HEK293T (cell line): ENCODE measurements around the gene RCC2.

Experiments used
- CTCF ChIA-PET: fragments of 350-600 bp; formaldehyde crosslinking; extraction: SDS; loops from one replicate; lab custom pipeline; 2021; ENCODE audit warnings: antibody characterized with exemption, inconsistent platforms; lab: Yijun Ruan, JAX
- POLR2A ChIA-PET: fragments of 350-600 bp; formaldehyde crosslinking; extraction: SDS; loops from one replicate; lab custom pipeline; 2020; ENCODE audit warnings: antibody characterized with exemption, inconsistent platforms; lab: Yijun Ruan, JAX
- DNase-seq: peaks from one replicate; pipeline ENCODE4 v3.0.0; 2012; ENCODE audit warnings: mixed read lengths; ENCODE audit errors: extremely low spot score
- ARNT ChIP-seq: fragments of 450-650 bp; IDR thresholded peaks from 2 replicates; pipeline ENCODE4 v1.6.1; 2017; ENCODE audit warnings: mild to moderate bottlenecking
- BHLHE40 ChIP-seq: fragments of 450-650 bp; IDR thresholded peaks from 2 replicates; pipeline ENCODE4 v1.6.1; 2016; ENCODE audit warnings: mild to moderate bottlenecking, moderate library complexity, borderline replicate concordance
- CTBP1 ChIP-seq: fragments of 450-650 bp; IDR thresholded peaks from 2 replicates; pipeline ENCODE4 v1.6.1; 2016; ENCODE audit warnings: borderline replicate concordance
- ELF4 ChIP-seq: fragments of 450-650 bp; IDR thresholded peaks from 2 replicates; pipeline ENCODE4 v1.6.1; 2017; ENCODE audit warnings: antibody characterized with exemption
- FOXA1 ChIP-seq: fragments of 450-650 bp; IDR thresholded peaks from 2 replicates; pipeline ENCODE4 v1.6.1; 2016; ENCODE audit warnings: mild to moderate bottlenecking
- FOXK2 ChIP-seq: fragments of 450-650 bp; IDR thresholded peaks from 2 replicates; pipeline ENCODE4 v1.6.1; 2016; ENCODE audit warnings: mild to moderate bottlenecking
- FOXM1 ChIP-seq: fragments of 450-650 bp; IDR thresholded peaks from 2 replicates; pipeline ENCODE4 v1.6.1; 2017; ENCODE audit warnings: mild to moderate bottlenecking, borderline replicate concordance
- HDGF ChIP-seq: fragments of 450-650 bp; IDR thresholded peaks from 2 replicates; pipeline ENCODE4 v1.6.1; 2017; ENCODE audit warnings: antibody characterized with exemption, borderline replicate concordance
- L3MBTL2 ChIP-seq: fragments of 450-650 bp; conservative IDR thresholded peaks from 2 replicates; pipeline ENCODE4 v1.6.1; 2016; ENCODE audit warnings: mild to moderate bottlenecking
- LEF1 ChIP-seq: fragments of 450-650 bp; IDR thresholded peaks from 2 replicates; pipeline ENCODE4 v1.6.1; 2017; ENCODE audit warnings: mild to moderate bottlenecking, borderline replicate concordance
- NFRKB ChIP-seq: fragments of 450-650 bp; IDR thresholded peaks from 2 replicates; pipeline ENCODE4 v1.6.1; 2016; ENCODE audit warnings: mild to moderate bottlenecking, moderate library complexity
- PKNOX1 ChIP-seq: fragments of 450-650 bp; IDR thresholded peaks from 2 replicates; pipeline ENCODE4 v1.6.1; 2016
- SP1 ChIP-seq: fragments of 450-650 bp; IDR thresholded peaks from 2 replicates; pipeline ENCODE4 v1.6.1; 2017
- SUZ12 ChIP-seq: fragments of 450-650 bp; IDR thresholded peaks from 2 replicates; pipeline ENCODE4 v1.6.1; 2016; ENCODE audit warnings: mild to moderate bottlenecking
- TARDBP ChIP-seq: fragments of 450-650 bp; IDR thresholded peaks from 2 replicates; pipeline ENCODE4 v1.6.1; 2016
- ZNF384 ChIP-seq: fragments of 450-650 bp; IDR thresholded peaks from 2 replicates; pipeline ENCODE4 v1.6.1; 2016

RCC2 gene

GRCh38 chr1:17404820-17405219, 34.7 kb downstream of the RCC2 start:
- DNase-seq, result no peak
- ChIA-PET POLR2A (no interaction called here), CTCF (no interaction called here)
- TF ChIP-seq SUZ12 (no peak), LEF1 (no peak), FOXK2 (no peak), L3MBTL2 (no peak), TARDBP (no peak)

DNA sequence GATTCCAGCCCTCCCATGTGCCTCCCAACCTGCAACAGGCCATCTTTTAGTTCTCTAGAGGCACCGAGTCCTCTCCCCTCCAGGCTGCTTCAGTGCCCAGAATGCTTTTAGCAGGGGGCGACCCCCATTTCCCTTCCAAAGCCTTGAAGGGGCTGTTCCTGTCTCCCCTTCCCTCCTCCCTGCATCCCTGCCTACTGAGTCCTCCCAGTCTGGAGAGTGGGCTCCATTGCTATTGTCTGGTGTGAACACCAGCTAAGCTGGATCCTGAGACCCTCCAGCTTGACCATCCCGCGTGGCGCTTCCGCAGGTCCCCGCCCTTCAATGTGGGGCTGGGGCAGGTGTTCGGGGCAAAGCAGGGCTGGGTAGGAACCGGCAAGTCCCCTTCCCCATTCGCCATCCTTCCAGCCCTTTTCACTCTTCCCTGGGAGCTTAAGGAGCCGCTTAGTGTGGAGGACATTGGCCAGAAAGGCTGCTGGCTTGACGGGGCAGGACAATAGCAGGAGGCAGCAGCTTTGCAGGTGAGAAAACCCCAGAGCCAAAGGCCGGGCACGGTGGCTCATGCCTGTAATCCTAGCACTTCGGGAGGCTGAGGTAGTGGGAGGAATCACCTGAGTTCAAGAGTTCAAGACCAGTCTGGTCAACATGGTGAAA, 35.3 kb downstream of the RCC2 start:
- DNase-seq, result no peak
- TF ChIP-seq ELF4, result no peak
- ChIA-PET CTCF (interaction anchor here (0.6 kb wide), 1 partner anchor 33 kb away, joined by 5 read pairs; no protein-coding TSS in a partner anchor), POLR2A (no interaction called here)

DNA sequence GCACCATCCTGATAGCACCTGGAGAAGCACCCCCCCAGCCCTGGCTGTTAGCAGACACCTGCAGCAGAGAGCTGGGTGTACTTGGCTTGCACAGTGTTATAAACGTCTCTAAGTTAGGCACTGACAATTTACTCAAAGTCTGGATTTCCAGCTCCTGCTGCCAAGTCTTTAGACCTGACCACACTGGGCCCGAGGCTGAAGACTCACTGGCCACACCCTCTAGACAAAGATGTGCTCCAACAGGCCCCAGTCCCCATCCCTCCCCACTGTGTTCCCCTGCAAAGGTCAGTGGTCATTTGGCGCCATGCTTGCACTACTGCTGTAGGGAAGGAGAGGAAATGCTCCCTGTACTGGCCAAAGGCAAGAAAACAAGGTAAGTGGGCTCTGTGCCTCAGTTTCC, 36.4 kb downstream of the RCC2 start:
- ChIA-PET POLR2A (interaction anchor here (1.0 to 1.3 kb wide), 2 partner anchors 9 to 35 kb away, joined by 3 to 4 read pairs; no protein-coding TSS in a partner anchor), CTCF (no interaction called here)
- DNase-seq, result no peak
- TF ChIP-seq FOXM1 (no peak), CTBP1 (no peak), BHLHE40 (no peak), L3MBTL2 (no peak), ARNT (no peak), SUZ12 (no peak), NFRKB (no peak), SP1 (no peak), PKNOX1 (no peak), ELF4 (no peak), FOXA1 (no peak), LEF1 (no peak), HDGF (no peak), TARDBP (no peak), ZNF384 (no peak), FOXK2 (no peak)

GRCh38 chr1:17401841-17402240, 37.6 kb downstream of the RCC2 start:
- TF ChIP-seq ARNT (no peak), BHLHE40 (no peak), TARDBP (no peak), ELF4 (no peak), CTBP1 (no peak), FOXA1 (no peak), FOXM1 (no peak), SUZ12 (no peak)
- ChIA-PET POLR2A (interaction anchor here (1.0 kb wide), 1 partner anchor 36 kb away, joined by 4 read pairs; no protein-coding TSS in a partner anchor), CTCF (no interaction called here)
- no peak for DNase-seq

GRCh38 chr1:17400725-17401341, 38.6 kb downstream of the RCC2 start:
- ChIA-PET CTCF (no interaction called here), POLR2A (no interaction called here)
- no peak for DNase-seq

DNA sequence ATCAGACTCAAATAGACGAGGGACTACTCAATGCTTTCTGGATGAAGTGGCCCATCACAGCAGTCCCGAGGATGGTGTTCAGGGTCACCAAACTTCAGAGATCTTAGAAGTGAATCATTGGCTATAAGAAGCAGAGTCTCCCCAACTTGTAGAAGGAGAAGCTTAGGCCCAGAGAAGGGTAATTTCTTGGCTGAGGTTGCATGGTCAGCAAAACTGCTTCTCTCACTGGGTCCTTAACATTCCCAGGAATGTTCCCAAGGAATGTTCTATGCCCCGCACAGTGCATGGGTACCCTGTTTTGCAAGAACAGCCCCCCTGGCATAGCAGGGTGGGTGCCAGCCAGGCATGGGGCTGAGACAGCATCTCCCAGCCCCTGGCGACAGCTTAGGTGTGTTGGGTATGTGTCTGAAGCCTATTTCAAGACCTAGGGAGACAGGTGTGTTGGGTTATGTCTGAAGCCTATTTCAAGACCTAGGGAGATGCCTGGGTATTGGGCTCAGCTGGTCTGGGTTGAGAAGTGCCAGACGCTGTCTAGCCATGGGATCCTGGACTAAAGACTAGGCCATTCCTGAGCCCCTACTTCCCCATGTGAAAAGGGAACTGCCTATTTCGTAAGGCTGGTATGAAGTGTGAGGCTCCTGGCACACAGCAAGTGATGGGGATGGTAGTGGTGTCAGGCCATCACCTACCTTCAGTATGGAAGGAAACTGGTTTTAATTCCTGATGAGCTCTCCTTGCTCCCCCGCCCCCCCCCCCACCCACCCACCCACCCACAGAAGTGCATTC, 41.4 kb downstream of the RCC2 start:
- no peak for DNase-seq
- ChIA-PET POLR2A (no interaction called here), CTCF (no interaction called here)
- no peak for TF ChIP-seq SP1
- TF ChIP-seq PKNOX1, result no peak

More at GRCh38 chr1:17400725-17401341, 38.6 kb downstream of the RCC2 start:
- no peak for TF ChIP-seq ZNF384
- TF ChIP-seq ELF4, result no peak
- no peak for TF ChIP-seq L3MBTL2
- TF ChIP-seq SUZ12, result no peak

DNA sequence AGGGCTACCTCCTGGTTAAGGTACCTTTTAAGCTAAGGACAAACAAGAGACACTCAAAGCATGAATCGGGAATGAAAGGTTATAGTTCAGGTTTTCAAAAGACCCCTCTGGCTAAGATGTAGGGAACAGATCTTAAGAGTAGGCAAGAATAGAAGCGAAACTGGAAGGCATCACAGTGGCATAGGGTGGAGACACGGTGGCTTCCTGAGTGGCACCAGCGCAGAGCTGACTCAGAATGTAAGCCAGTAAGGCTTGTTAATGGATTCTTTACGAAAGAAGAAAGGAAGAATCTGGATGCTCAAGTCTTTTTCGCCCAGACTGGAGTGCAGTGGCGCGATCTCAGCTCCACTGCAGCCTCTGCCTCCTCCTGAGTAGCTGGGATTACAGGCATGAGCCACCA, 46.2 kb downstream of the RCC2 start:
- CTCF ChIA-PET, result no interaction called here
- POLR2A ChIA-PET, result interaction anchor here (1.3 kb wide), 1 partner anchor 10 kb away, joined by 3 read pairs; no protein-coding TSS in a partner anchor
- DNase-seq, result no peak
- TF ChIP-seq CTBP1 (no peak), SP1 (no peak), PKNOX1 (no peak)
